GM18907 (cell line): ENCODE measurements around the gene ITGB2.

Experiments used
- ATAC-seq: cut with Tn5 transposase; IDR thresholded peaks from one replicate; pipeline ENCODE4 v1.9.1; 2021; ENCODE audit warnings: mild to moderate bottlenecking, moderate library complexity; ENCODE audit not compliant: unreplicated experiment

ITGB2 gene

GRCh38 chr21:44898851-44899767, 21.6 kb downstream of the ITGB2 start:
- no peak for ATAC-seq

- no peak for ATAC-seq
These were observed 22.6 kb downstream of the ITGB2 start for GRCh38 chr21:44898011-44898488.

GRCh38 chr21:44897326-44898010, 23.2 kb downstream of the ITGB2 start:
- no peak for ATAC-seq

GRCh38 chr21:44896561-44897286, 24.0 kb downstream of the ITGB2 start:
- ATAC-seq = no peak

GRCh38 chr21:44895859-44896258, 24.8 kb downstream of the ITGB2 start:
- no peak for ATAC-seq

GRCh38 chr21:44894687-44895302, 25.9 kb downstream of the ITGB2 start:
- ATAC-seq = no peak

- no peak for ATAC-seq
These were observed 26.6 kb downstream of the ITGB2 start for GRCh38 chr21:44893948-44894656.

- no peak for ATAC-seq
These were observed 27.5 kb downstream of the ITGB2 start for GRCh38 chr21:44893278-44893556.

- no peak for ATAC-seq
These were observed 28.0 kb downstream of the ITGB2 start for GRCh38 chr21:44892536-44893277.

- no peak for ATAC-seq
These were observed 28.6 kb downstream of the ITGB2 start for GRCh38 chr21:44892095-44892494.

GRCh38 chr21:44891631-44892031, 29.1 kb downstream of the ITGB2 start:
- ATAC-seq = no peak

GRCh38 chr21:44890961-44891541, 29.6 kb downstream of the ITGB2 start:
- ATAC-seq = no peak

GRCh38 chr21:44890338-44890931, 30.3 kb downstream of the ITGB2 start:
- ATAC-seq = no peak

GRCh38 chr21:44889625-44890337, 30.9 kb downstream of the ITGB2 start:
- no peak for ATAC-seq

GRCh38 chr21:44888581-44889550, 31.8 kb downstream of the ITGB2 start:
- ATAC-seq = no peak

- no peak for ATAC-seq
These were observed 32.7 kb downstream of the ITGB2 start for GRCh38 chr21:44887807-44888580.
